Measurements from ENCODE around the gene FSD1L.

- TF ChIP-seq CTCF (IDR thresholded peaks at IDR 0.05) (no peak), POLR2A (IDR thresholded peaks at IDR 0.05) (no peak)
Measured at GRCh38 chr9:105438141-105438806, 9.6 kb upstream of the FSD1L start.

All from lower leg skin (tissue), 3 donors.